K562 (cell line): ENCODE results near the gene GPC2. TPM values are rescaled to one million over a fixed set of nuclear protein-coding genes. Genes with fewer than 3 reads are reported as not detected.

Experiments used
- ARID1B ChIP-seq: fragments of 450-650 bp; IDR thresholded peaks from 2 replicates; pipeline ENCODE4 v1.6.1; 2016; ENCODE audit warnings: antibody characterized with exemption, mild to moderate bottlenecking, inconsistent platforms
- CUX1 ChIP-seq: fragments of 200-800 bp; sonication (Bioruptor generic); IDR thresholded peaks from 2 replicates; pipeline ENCODE4 v1.6.1; 2016; ENCODE audit warnings: missing genetic modification characterization, missing compliant biosample characterization
- FOSL1 ChIP-seq: fragments of 200-800 bp; sonication (Bioruptor generic); conservative IDR thresholded peaks from 2 replicates; pipeline ENCODE4 v1.6.1; 2016; ENCODE audit warnings: missing genetic modification characterization, missing compliant biosample characterization
- IRF2 ChIP-seq: sonication (generic); formaldehyde crosslinking; IDR thresholded peaks from 2 replicates; pipeline ENCODE4 v1.8.1; 2022; ENCODE audit warnings: mild to moderate bottlenecking, missing genetic modification reagents
- JUND ChIP-seq, 2 experiments: IDR thresholded peaks; 2 replicates in 1 of 2; 3 replicates in 1 of 2; pipeline ENCODE4 v1.6.1; 2011; ENCODE audit warnings: borderline replicate concordance in 2 of 2, low read depth in 2 of 2, low read length in 2 of 2, improper control_type of control experiment in 1 of 2, missing biosample characterization in 1 of 2, missing genetic modification characterization in 1 of 2, missing genetic modification reagents in 1 of 2
- MAFK ChIP-seq: IDR thresholded peaks from 2 replicates; pipeline ENCODE4 v1.6.1; 2011; ENCODE audit warnings: low read length, improper control_type of control experiment
- MBD2 ChIP-seq: sonication (generic); IDR thresholded peaks from 2 replicates; pipeline ENCODE4 v1.6.1; 2016; ENCODE audit warnings: low read depth, borderline replicate concordance
- PYGO2 ChIP-seq: fragments of 450-650 bp; IDR thresholded peaks from 2 replicates; pipeline ENCODE4 v1.6.1; 2016; ENCODE audit warnings: mild to moderate bottlenecking, missing genetic modification characterization, moderate library complexity, missing compliant biosample characterization
- RCOR1 ChIP-seq, 2 experiments: IDR thresholded peaks; 2 replicates each; pipeline ENCODE4 v1.6.1; 2012; ENCODE audit warnings: low read depth in 2 of 2, low read length in 2 of 2, borderline replicate concordance in 1 of 2, improper control_type of control experiment in 1 of 2
- SETDB1 ChIP-seq: IDR thresholded peaks from one replicate; pipeline ENCODE4 v1.6.1; 2012; ENCODE audit warnings: low read length, control low read depth, inconsistent platforms
- SMARCA4 ChIP-seq: fragments of 450-650 bp; IDR thresholded peaks from 2 replicates; pipeline ENCODE4 v1.6.1; 2016
- UBTF ChIP-seq, 2 experiments: IDR thresholded peaks; 2 replicates each; pipeline ENCODE4 v1.6.1; 2012; ENCODE audit warnings: improper control_type of control experiment in 2 of 2, low read depth in 2 of 2, low read length in 2 of 2, borderline replicate concordance in 1 of 2
- ZMIZ1 ChIP-seq, 2 experiments: fragments of 150-350 bp in 1 of 2; IDR thresholded peaks; 2 replicates each; pipeline ENCODE4 v1.6.1; 2012 to 2016; ENCODE audit warnings: low read depth in 2 of 2, low read length in 2 of 2, mild to moderate bottlenecking in 1 of 2, moderate library complexity in 1 of 2
- ZNF143 ChIP-seq: sonication (generic); formaldehyde crosslinking; IDR thresholded peaks from 2 replicates; pipeline ENCODE4 v1.9.0; 2022; ENCODE audit warnings: mild to moderate bottlenecking, missing genetic modification reagents
- polyA plus RNA-seq, 8 experiments: library from polyadenylated mRNA; depleted of rRNA in 4 of 8; stranded (reverse) in 5 of 8; unstranded in 3 of 8; fragments of >200 nt; fragmentation: Nextera tagmentation in 2 of 8; fragmentation: Illumina TruSeq in 1 of 8; extraction: Ambion mirVana in 2 of 8; extraction: Trizol in 1 of 8; gene quantifications; 2 replicates each; pipeline versions ENCODE4 v1.2.1 to v1.2.3, GENCODE V29; 2011 to 2014; ENCODE audit warnings: inconsistent platforms in 1 of 8, missing spikeins in 1 of 8
- total RNA-seq, 7 experiments: library from RNA; depleted of rRNA in 6 of 7; stranded (reverse); fragments of >200 nt in 6 of 7; fragmentation: Illumina TruSeq in 2 of 7; extraction: Trizol in 2 of 7; gene quantifications; 2 replicates each; pipeline versions ENCODE4 v1.2.1 to v1.2.3, GENCODE V29; 2011 to 2021; ENCODE audit warnings: low replicate concordance in 1 of 7

The GPC2 gene
- total and polyA plus RNA-seq, 9 of the 15 experiments (the other 6 are each of a cell fraction or from before 2014, with no cell fraction given): 0.06 to 7.7 (median 1.4) TPM; not detected in 1

- TF ChIP-seq JUND (IDR thresholded peaks at IDR 0.05; ENCODE audit: borderline replicate concordance, low read depth, low read length) (peak; percentile 96), JUND (tag; IDR thresholded peaks at IDR 0.05; ENCODE audit: borderline replicate concordance, low read depth, low read length) (peak; percentile 86), ZMIZ1 (IDR thresholded peaks at IDR 0.05; ENCODE audit: low read depth in 2 of 2, low read length in 2 of 2) (no peak), ZNF143 (CRISPR knock-in tag) (0 out of 2 replicates have a peak, but pooled peaks have one; percentile 38), CUX1 (CRISPR knock-in tag) (no peak), UBTF (IDR thresholded peaks at IDR 0.05; ENCODE audit: borderline replicate concordance in 1 of 2, low read depth in 2 of 2, low read length in 2 of 2) (0 out of 4 replicates have a peak, but pooled peaks of 1 of the 2 experiments have one; percentile 49), RCOR1 (IDR thresholded peaks at IDR 0.05; ENCODE audit: borderline replicate concordance in 1 of 2, low read depth in 2 of 2, low read length in 2 of 2) (peak in 1 of 2 experiments; percentile 57; a peak in 2 of 4 replicates), MBD2 (0 out of 2 replicates have a peak, but pooled peaks have one; percentile 18), FOSL1 (tag) (peak; percentile 41), SETDB1 (no peak), PYGO2 (no peak), IRF2 (no peak), SMARCA4 (peak; percentile 73), MAFK (no peak), ARID1B (peak; percentile 77)
Measured at GRCh38 chr7:100157334-100158228, 19.6 kb downstream of the GPC2 start (continued).
